ENCODE results near the gene MYO1D. TPM values are rescaled to one million over a fixed set of nuclear protein-coding genes. Genes with fewer than 3 reads are reported as not detected.

MYO1D gene
- total RNA-seq, 1 experiment from 2014 or later, result 29.9 TPM

DNA sequence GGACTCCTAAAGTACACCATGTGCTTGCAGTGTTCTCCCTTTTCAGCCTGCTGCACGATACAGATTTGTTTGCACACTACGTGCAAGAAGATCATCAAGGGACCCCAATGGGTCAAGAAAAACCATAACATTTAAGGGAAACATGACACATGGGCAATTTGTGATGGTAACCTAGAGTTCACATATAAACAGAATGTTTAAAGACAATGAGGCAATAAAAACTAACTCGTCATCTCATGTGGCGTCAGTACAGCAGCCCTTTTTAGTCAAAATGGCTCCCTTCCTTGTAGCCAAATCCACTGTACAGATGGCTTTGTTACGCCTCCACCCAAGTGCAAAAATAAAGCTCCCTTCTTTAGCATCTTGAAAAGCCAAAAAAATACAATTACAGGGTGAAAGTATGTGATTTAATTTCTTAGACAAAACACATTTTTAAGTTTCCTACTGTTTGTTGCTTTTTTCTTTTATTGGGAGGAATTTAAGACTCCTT is 216.4 kb downstream of the MYO1D start:
- Mint-ChIP-seq H3K4me3 (no peak overlapping the region), H3K27me3 (ENCODE audit: low read depth) (no peaks in the 10 kb centered on the region), H3K4me1 (peaks cover 6% of the 10 kb centered on the region; the same call in 1 of the 2 replicates), H3K36me3 (no peaks in the 10 kb centered on the region), H3K27ac (no peak overlapping the region), H3K9me3 (no peaks in the 10 kb centered on the region)
- ATAC-seq, result no peak
- POLR2A ChIA-PET, result interaction anchor here (0.5 kb wide), 1 partner anchor 84 kb away, joined by 3 read pairs; no protein-coding TSS in a partner anchor
- CTCF ChIA-PET, result no interaction called here
- TF ChIP-seq KAT7 (CRISPR knock-in tag; IDR thresholded peaks at IDR 0.05; ENCODE audit: borderline replicate concordance), result no peak
- TF ChIP-seq, protein P1, sequence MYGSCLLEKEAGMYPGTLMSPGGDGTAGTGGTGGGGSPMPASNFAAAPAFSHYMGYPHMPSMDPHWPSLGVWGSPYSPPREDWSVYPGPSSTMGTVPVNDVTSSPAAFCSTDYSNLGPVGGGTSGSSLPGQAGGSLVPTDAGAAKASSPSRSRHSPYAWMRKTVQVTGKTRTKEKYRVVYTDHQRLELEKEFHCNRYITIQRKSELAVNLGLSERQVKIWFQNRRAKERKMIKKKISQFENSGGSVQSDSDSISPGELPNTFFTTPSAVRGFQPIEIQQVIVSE (CRISPR knock-in tag; IDR thresholded peaks at IDR 0.05; ENCODE audit: borderline replicate concordance), result no peak
- TF ChIP-seq, protein P2, sequence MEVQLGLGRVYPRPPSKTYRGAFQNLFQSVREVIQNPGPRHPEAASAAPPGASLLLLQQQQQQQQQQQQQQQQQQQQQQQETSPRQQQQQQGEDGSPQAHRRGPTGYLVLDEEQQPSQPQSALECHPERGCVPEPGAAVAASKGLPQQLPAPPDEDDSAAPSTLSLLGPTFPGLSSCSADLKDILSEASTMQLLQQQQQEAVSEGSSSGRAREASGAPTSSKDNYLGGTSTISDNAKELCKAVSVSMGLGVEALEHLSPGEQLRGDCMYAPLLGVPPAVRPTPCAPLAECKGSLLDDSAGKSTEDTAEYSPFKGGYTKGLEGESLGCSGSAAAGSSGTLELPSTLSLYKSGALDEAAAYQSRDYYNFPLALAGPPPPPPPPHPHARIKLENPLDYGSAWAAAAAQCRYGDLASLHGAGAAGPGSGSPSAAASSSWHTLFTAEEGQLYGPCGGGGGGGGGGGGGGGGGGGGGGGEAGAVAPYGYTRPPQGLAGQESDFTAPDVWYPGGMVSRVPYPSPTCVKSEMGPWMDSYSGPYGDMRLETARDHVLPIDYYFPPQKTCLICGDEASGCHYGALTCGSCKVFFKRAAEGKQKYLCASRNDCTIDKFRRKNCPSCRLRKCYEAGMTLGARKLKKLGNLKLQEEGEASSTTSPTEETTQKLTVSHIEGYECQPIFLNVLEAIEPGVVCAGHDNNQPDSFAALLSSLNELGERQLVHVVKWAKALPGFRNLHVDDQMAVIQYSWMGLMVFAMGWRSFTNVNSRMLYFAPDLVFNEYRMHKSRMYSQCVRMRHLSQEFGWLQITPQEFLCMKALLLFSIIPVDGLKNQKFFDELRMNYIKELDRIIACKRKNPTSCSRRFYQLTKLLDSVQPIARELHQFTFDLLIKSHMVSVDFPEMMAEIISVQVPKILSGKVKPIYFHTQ (CRISPR knock-in tag; IDR thresholded peaks at IDR 0.05), result no peak
- no peak for TF ChIP-seq EMX1 (CRISPR knock-in tag; IDR thresholded peaks at IDR 0.05)
- TF ChIP-seq, protein P3, sequence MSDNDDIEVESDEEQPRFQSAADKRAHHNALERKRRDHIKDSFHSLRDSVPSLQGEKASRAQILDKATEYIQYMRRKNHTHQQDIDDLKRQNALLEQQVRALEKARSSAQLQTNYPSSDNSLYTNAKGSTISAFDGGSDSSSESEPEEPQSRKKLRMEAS (CRISPR knock-in tag; IDR thresholded peaks at IDR 0.05), result no peak
- no peak for TF ChIP-seq ZNF138 (CRISPR knock-in tag; conservative IDR thresholded peaks at IDR 0.05)
- TF ChIP-seq, protein P4, sequence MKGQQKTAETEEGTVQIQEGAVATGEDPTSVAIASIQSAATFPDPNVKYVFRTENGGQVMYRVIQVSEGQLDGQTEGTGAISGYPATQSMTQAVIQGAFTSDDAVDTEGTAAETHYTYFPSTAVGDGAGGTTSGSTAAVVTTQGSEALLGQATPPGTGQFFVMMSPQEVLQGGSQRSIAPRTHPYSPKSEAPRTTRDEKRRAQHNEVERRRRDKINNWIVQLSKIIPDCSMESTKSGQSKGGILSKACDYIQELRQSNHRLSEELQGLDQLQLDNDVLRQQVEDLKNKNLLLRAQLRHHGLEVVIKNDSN (CRISPR knock-in tag; IDR thresholded peaks at IDR 0.05), result no peak
- DNase-seq (ENCODE audit: low spot score), result no peak

DNA sequence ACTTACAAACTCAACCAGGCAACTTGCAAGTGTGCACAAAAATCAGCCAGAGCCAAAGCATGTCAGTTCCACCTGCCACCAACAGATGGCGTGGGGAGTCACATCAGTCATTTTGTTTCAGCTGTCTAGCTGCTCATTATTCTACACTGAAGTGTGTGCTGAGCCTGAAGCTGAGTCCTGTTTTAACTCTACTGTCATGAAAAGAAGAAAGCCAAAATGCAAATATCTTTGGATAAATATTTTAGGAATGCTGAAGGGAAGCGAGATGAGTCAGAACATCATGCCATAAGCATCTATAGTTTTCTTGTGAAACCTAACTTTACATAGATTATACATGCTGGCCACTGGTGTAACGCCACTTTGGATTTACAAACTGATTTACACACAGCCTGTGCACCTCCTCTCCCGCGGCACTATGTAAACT is 217.5 kb downstream of the MYO1D start:
- ATAC-seq (peak; percentile 76), DNase-seq (ENCODE audit: low spot score) (peak; percentile 83)
- Mint-ChIP-seq H3K4me3 (no peak overlapping the region), H3K4me1 (peaks cover 2% of the 10 kb centered on the region; the same call in 1 of the 2 replicates), H3K27ac (no peak overlapping the region), H3K9me3 (no peaks in the 10 kb centered on the region), H3K27me3 (ENCODE audit: low read depth) (no peaks in the 10 kb centered on the region), H3K36me3 (no peaks in the 10 kb centered on the region)
- ChIA-PET CTCF (interaction anchor here (0.6 to 2.0 kb wide), 56 partner anchors 9 to 407 kb away, joined by 3 to 23 read pairs (median 4); partner anchors contain the start of genes CDK5R1 and MYO1D), POLR2A (no interaction called here)
- TF ChIP-seq OVOL2 (CRISPR knock-in tag; IDR thresholded peaks at IDR 0.05; ENCODE audit: borderline replicate concordance) (no peak), GTF2I (CRISPR knock-in tag; conservative IDR thresholded peaks at IDR 0.05) (no peak), ZNF396 (CRISPR knock-in tag; IDR thresholded peaks at IDR 0.05; ENCODE audit: borderline replicate concordance) (no peak), RORB (CRISPR knock-in tag; IDR thresholded peaks at IDR 0.05) (no peak)
- TF ChIP-seq, protein P5, sequence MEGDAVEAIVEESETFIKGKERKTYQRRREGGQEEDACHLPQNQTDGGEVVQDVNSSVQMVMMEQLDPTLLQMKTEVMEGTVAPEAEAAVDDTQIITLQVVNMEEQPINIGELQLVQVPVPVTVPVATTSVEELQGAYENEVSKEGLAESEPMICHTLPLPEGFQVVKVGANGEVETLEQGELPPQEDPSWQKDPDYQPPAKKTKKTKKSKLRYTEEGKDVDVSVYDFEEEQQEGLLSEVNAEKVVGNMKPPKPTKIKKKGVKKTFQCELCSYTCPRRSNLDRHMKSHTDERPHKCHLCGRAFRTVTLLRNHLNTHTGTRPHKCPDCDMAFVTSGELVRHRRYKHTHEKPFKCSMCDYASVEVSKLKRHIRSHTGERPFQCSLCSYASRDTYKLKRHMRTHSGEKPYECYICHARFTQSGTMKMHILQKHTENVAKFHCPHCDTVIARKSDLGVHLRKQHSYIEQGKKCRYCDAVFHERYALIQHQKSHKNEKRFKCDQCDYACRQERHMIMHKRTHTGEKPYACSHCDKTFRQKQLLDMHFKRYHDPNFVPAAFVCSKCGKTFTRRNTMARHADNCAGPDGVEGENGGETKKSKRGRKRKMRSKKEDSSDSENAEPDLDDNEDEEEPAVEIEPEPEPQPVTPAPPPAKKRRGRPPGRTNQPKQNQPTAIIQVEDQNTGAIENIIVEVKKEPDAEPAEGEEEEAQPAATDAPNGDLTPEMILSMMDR (IDR thresholded peaks at IDR 0.05), result peak; percentile 91
- TF ChIP-seq, protein P6, sequence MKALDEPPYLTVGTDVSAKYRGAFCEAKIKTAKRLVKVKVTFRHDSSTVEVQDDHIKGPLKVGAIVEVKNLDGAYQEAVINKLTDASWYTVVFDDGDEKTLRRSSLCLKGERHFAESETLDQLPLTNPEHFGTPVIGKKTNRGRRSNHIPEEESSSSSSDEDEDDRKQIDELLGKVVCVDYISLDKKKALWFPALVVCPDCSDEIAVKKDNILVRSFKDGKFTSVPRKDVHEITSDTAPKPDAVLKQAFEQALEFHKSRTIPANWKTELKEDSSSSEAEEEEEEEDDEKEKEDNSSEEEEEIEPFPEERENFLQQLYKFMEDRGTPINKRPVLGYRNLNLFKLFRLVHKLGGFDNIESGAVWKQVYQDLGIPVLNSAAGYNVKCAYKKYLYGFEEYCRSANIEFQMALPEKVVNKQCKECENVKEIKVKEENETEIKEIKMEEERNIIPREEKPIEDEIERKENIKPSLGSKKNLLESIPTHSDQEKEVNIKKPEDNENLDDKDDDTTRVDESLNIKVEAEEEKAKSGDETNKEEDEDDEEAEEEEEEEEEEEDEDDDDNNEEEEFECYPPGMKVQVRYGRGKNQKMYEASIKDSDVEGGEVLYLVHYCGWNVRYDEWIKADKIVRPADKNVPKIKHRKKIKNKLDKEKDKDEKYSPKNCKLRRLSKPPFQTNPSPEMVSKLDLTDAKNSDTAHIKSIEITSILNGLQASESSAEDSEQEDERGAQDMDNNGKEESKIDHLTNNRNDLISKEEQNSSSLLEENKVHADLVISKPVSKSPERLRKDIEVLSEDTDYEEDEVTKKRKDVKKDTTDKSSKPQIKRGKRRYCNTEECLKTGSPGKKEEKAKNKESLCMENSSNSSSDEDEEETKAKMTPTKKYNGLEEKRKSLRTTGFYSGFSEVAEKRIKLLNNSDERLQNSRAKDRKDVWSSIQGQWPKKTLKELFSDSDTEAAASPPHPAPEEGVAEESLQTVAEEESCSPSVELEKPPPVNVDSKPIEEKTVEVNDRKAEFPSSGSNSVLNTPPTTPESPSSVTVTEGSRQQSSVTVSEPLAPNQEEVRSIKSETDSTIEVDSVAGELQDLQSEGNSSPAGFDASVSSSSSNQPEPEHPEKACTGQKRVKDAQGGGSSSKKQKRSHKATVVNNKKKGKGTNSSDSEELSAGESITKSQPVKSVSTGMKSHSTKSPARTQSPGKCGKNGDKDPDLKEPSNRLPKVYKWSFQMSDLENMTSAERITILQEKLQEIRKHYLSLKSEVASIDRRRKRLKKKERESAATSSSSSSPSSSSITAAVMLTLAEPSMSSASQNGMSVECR (CRISPR knock-in tag; IDR thresholded peaks at IDR 0.05; ENCODE audit: borderline replicate concordance), result no peak
